Measurements from ENCODE around the gene TANC1.

DNA sequence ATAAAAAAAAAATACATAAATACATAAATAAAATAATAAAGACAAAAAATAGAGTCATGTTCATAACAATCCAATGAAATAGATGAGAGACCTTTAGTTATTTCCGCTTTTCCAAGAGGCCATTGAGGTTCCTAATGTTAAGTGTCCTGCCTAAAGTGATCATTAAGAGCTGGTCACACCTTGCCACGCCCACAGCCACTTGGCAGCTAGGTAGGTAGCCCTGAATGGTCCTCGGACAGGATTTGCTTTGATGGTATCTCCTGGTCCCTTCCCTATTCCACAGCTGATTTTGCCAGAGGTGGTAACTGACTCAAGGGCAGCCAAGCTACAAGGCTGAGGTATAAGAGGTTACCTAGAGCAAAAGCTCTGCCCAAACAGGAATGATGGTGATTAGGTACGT, 24.5 kb upstream of the TANC1 start:
- TF ChIP-seq EZH2 (IDR thresholded peaks at IDR 0.05; ENCODE audit: insufficient read depth, low read length), result no peak
- TF ChIP-seq, protein P1, sequence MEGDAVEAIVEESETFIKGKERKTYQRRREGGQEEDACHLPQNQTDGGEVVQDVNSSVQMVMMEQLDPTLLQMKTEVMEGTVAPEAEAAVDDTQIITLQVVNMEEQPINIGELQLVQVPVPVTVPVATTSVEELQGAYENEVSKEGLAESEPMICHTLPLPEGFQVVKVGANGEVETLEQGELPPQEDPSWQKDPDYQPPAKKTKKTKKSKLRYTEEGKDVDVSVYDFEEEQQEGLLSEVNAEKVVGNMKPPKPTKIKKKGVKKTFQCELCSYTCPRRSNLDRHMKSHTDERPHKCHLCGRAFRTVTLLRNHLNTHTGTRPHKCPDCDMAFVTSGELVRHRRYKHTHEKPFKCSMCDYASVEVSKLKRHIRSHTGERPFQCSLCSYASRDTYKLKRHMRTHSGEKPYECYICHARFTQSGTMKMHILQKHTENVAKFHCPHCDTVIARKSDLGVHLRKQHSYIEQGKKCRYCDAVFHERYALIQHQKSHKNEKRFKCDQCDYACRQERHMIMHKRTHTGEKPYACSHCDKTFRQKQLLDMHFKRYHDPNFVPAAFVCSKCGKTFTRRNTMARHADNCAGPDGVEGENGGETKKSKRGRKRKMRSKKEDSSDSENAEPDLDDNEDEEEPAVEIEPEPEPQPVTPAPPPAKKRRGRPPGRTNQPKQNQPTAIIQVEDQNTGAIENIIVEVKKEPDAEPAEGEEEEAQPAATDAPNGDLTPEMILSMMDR (IDR thresholded peaks at IDR 0.05; ENCODE audit: insufficient read depth, low read depth, low read length), result no peak

All from astrocyte (in vitro differentiated cells and primary cell).